SU-DHL-6 (cell line): ENCODE results near the gene KATNB1.

Source experiments
- EZH2phosphoT487 ChIP-seq: fragments of 200-600 bp; sonication (generic), shearing (Covaris generic); conservative IDR thresholded peaks from 2 replicates; pipeline ENCODE4 v1.6.1; 2018; ENCODE audit warnings: mild to moderate bottlenecking, antibody characterized with exemption, low read length, moderate library complexity, mixed read lengths
- TF ChIP-seq, protein P1 (sequence below): fragments of 200-600 bp; sonication (generic); IDR thresholded peaks from one replicate; pipeline ENCODE4 v1.5.1; 2017; ENCODE audit warnings: antibody characterized with exemption, mild to moderate bottlenecking, low read length, moderate library complexity; ENCODE audit not compliant: insufficient read depth, poor library complexity, severe bottlenecking

DNA sequence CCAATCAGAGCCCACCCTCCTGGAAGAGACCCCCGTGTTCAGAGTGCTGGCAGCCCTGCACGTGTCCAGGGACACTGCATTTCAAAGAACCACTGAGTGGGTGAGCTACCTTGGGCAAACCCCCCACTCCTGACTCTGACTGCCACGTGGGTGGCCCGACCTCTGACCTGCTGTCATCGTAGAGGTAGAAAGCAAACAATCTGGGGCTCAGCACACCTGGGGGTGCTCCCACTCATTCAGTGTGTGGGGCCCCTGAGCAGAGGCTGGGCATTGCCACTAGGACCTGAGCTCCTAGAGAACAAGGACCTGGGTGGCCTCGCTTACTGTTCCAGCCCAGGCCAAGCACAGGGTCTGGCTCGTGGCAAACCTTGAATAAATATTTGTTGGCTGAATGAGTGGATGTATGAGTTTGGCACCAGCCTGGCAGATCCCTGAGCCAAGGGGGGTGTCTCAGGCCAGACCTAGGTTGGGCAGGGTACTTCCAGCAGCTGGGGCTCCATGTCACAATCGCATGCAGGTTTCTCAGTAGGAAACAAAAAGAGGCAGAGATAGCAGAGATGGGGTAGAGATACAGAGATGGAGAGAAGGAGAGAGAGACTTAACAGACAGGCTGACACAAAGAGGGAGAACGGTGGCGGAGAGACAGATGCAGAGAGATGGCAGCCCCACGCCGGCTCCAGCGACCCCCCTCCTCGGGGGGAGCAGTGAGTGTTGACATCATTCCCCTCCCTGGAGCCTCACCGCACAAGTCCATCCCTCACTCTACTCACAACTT is 46.4 kb upstream of the KATNB1 start:
- TF ChIP-seq, protein P1, sequence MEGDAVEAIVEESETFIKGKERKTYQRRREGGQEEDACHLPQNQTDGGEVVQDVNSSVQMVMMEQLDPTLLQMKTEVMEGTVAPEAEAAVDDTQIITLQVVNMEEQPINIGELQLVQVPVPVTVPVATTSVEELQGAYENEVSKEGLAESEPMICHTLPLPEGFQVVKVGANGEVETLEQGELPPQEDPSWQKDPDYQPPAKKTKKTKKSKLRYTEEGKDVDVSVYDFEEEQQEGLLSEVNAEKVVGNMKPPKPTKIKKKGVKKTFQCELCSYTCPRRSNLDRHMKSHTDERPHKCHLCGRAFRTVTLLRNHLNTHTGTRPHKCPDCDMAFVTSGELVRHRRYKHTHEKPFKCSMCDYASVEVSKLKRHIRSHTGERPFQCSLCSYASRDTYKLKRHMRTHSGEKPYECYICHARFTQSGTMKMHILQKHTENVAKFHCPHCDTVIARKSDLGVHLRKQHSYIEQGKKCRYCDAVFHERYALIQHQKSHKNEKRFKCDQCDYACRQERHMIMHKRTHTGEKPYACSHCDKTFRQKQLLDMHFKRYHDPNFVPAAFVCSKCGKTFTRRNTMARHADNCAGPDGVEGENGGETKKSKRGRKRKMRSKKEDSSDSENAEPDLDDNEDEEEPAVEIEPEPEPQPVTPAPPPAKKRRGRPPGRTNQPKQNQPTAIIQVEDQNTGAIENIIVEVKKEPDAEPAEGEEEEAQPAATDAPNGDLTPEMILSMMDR, result no peak
- no peak for TF ChIP-seq EZH2phosphoT487
